Inflammatory macrophage treated with lipopolysaccharide for 1 hour (primary cell): ENCODE data around the gene PPBP.

ENCODE experiments used
- DNase-seq, 2 donors: peaks; one replicate each; pipeline ENCODE4 v3.0.0-alpha.2; 2020 to 2022

Gene PPBP

DNA sequence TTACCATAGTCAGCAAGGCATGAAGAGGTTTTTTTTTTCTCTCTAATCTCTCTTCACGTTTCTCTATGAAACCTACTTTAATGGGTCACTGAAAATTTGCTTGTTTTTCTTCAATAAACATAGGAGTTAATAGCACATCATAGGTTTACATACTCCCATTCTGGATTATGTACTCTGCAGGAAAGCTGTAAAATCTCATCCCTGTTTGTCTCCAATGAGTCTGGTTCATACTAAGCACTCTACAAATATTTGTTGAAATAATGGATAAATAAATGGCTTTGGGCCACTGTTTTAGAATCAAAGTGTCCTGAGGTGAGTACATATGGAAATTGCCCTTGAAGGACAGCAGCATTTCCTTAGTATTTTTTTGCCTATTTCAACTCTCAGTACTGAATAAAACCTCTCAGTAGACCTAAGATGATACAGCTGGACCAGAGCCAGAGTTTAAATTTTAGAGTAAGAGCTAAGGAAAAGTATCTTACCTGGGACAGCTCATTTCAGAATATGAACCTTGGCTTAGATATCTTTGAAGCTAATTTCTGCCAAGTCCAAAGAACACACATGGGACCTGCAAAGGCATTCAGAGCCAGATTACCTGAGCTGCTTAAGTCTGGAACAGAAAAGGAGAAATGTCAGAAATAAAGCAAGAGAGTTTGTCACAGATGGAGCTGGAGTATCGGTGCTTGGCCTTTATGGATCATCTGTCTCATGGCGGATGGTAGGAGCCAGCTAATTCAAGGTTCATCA is 40.6 kb downstream of the PPBP start:
- no peak for DNase-seq

GRCh38 chr4:73945674-73946449 is 42.1 kb downstream of the PPBP start:
- DNase-seq: no peak

GRCh38 chr4:73945140-73945539 is 42.9 kb downstream of the PPBP start:
- no peak for DNase-seq

DNA sequence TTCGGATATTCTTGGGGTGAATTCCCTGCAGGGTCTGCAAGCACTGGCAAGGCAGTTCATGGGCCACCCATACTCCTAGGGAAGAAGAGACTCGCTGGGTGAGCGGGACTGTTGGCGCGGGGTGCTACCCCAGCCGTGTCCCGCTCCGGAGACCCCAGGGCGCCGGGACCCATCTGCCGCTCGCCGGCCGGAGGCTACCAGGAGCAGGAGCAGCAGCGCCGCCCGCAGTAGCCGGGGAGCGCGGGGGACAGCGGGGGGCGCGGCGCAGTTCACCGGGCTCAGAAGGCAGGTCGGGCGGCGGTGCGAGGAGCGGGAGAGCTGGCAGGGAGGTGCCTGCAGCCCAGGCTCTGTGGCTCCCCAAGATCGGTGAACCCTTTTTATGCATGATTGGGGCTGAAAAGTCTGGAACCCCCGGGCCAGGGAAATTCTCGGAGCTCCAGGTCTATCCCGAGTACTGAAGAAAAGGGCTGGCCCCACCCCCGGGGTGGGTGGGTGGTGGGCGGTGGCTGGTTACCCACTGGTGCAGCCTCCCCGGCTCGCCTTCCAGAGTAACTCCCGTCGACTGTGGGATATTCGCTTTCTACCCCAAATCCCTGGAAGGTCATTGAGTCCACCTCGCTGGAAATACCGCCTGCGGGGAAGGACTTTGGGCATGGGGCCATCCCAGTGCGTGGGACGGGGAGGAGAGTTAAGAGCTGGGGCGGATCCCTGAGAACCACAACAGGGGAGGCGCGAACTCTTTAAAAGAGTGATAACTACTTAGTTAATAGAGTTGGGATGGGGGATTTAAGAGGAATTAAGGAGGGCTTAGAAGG is 43.7 kb downstream of the PPBP start:
- DNase-seq: peak; percentile 21 to 28

DNA sequence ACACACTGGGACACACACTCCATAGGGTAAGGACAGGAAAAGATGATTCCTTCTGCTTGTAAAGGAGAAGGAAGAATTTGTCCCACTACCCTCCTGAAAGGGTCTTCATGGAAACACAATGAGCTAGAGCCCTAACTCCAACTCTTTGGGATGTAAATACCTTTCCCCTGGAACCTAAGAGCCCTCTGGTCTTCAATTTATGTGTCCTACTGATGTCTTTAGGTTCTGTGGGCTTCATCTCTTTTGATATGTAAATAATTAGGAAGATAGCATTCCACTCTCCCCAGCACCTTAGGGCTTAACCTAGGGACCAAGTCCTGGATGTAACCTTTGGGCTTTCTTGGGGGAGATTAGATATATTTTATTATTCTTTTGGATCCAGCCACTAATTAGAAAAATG is 44.4 kb downstream of the PPBP start:
- DNase-seq: no peak

GRCh38 chr4:73936969-73937368 is 51.0 kb downstream of the PPBP start:
- no peak for DNase-seq
